Mucosa of stomach (tissue), 1 donor: Measurements from ENCODE around the gene LZTR1.

Source experiments
- H3K27me3 ChIP-seq: one replicate; pipeline ENCODE4 v1.7.0; 2013; ENCODE audit warnings: mild to moderate bottlenecking, low read length; ENCODE audit not compliant: control insufficient read depth, insufficient read depth
- H3K36me3 ChIP-seq: one replicate; pipeline ENCODE4 v1.7.0; 2013; ENCODE audit warnings: low read length; ENCODE audit not compliant: control insufficient read depth, insufficient read depth
- H3K4me1 ChIP-seq: one replicate; pipeline ENCODE4 v1.7.0; 2013; ENCODE audit warnings: mild to moderate bottlenecking, low read length; ENCODE audit not compliant: control insufficient read depth, insufficient read depth
- H3K4me3 ChIP-seq: one replicate; pipeline ENCODE4 v1.7.0; 2013; ENCODE audit warnings: low read length
- H3K9ac ChIP-seq: one replicate; pipeline ENCODE4 v1.7.0; 2013; ENCODE audit warnings: mild to moderate bottlenecking, low read length, moderate library complexity
- H3K9me3 ChIP-seq: one replicate; pipeline ENCODE4 v1.7.0; 2013; ENCODE audit warnings: mild to moderate bottlenecking, low read length, moderate library complexity; ENCODE audit not compliant: control insufficient read depth
- donor health status: Pancreatic carcinoma.

Gene LZTR1

DNA sequence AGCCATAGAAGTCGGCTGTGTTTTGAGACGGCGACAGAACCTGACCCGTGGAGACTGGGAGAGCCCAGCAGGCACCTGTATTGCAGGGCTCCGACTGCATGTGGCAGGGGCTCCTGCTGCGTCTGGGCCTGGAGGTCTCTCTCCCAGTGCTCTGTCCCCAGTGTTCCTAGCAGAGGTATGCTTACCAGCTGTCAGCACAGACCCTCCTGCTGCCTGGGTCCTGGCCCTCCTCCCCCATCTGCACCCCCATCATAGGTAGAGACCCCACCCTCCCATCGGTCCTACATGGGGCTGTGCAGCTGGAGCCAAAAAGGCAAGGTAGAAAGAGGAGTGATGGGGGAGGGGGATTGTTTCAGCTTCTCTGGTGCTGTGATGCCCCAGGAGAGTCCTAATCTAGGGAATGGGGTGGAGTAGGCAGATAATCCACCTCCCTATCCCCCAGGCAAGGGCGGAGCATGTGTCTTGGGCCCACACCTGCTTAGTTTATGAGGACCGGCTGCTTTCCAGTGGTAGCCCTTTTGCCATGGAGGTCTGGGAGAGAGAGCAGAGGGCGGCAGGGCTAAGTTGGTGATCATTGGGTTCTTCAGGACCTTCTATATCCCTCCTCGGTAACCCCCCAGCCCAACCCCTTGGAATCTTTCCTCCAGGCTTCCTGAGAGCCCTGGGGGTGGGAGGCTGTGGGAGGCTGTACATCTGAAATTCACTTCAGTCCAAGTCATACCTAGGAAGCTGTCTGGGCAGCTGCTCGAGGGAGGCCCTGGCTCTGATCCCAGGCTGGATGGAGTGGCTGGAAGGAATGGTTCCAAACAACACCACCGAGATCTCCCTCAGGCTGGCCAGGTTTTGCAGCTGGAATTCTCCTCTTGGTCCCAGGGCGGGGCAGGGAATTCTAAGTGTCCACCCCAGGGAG lies 44.9 kb downstream of the LZTR1 start:
- Histone ChIP-seq H3K9ac (no peak overlapping the region), H3K4me1 (peaks cover 14% of the 10 kb centered on the region), H3K27me3 (peaks cover 6% of the 10 kb centered on the region)

GRCh38 chr22:21028277-21029251 lies 46.5 kb downstream of the LZTR1 start:
- no peaks in the 10 kb centered on the region for H3K9me3 ChIP-seq
- H3K9ac ChIP-seq, result no peak overlapping the region
- no peaks in the 10 kb centered on the region for H3K36me3 ChIP-seq
- peaks cover 6% of the 10 kb centered on the region for H3K27me3 ChIP-seq
- H3K4me1 ChIP-seq, result peaks cover 15% of the 10 kb centered on the region
- H3K4me3 ChIP-seq, result no peak overlapping the region

More for the DNA sequence above, 44.9 kb downstream of the LZTR1 start:
- Histone ChIP-seq H3K36me3 (no peaks in the 10 kb centered on the region), H3K4me3 (no peak overlapping the region), H3K9me3 (no peaks in the 10 kb centered on the region)

DNA sequence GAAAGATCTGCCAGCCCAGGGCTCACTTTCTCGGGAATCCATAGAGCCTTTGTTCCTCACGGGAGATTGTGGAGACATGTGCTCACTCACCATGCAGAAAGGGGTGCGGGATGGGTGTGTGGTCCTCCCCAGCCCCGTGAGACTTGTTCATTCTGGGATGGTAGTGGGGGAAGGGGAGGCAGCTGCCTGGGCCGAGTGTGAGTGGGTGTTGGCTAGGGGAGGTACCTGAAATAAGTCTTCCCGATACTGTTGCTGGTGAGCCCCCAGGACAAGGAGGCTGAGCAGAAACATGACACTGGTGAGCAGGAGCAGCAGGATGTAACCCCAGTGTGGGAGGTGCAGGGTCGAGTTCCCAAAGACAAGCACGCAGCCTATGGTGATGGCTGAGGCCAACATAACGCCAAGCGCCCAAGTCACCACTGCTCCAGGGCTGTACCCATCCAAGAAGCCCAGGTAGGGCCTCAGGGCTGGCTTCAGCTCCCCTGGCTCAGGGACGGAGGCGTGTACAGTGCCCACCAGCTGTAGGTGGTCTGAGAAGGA lies 47.5 kb downstream of the LZTR1 start:
- peaks cover 6% of the 10 kb centered on the region for H3K27me3 ChIP-seq
- H3K4me1 ChIP-seq, result peaks cover 18% of the 10 kb centered on the region
- H3K9me3 ChIP-seq, result no peaks in the 10 kb centered on the region
- no peak overlapping the region for H3K4me3 ChIP-seq
- H3K9ac ChIP-seq, result no peak overlapping the region
- H3K36me3 ChIP-seq, result no peaks in the 10 kb centered on the region

DNA sequence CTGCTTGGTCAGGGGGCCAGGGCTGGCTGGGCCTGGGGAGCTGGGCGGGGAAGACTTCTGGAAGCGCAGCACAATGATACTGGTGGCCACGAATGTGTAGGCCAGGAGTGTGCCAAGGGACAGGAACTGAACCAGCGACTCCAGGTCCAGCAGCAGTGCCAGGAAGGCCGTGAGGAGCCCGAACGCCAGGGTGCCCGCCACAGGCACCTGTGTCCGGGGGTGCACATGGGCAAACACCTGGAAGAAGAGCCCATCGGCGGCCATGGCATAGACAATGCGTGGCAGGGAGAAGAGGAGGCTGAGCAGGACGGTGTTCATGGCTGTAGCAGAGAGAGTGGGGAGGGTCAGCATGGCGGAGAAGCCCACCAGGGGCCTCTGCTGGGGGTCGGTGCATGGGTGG lies 47.9 kb downstream of the LZTR1 start:
- Histone ChIP-seq H3K36me3 (no peaks in the 10 kb centered on the region), H3K4me1 (peaks cover 18% of the 10 kb centered on the region), H3K4me3 (no peak overlapping the region), H3K9ac (no peak overlapping the region), H3K9me3 (no peaks in the 10 kb centered on the region), H3K27me3 (peaks cover 6% of the 10 kb centered on the region)

DNA sequence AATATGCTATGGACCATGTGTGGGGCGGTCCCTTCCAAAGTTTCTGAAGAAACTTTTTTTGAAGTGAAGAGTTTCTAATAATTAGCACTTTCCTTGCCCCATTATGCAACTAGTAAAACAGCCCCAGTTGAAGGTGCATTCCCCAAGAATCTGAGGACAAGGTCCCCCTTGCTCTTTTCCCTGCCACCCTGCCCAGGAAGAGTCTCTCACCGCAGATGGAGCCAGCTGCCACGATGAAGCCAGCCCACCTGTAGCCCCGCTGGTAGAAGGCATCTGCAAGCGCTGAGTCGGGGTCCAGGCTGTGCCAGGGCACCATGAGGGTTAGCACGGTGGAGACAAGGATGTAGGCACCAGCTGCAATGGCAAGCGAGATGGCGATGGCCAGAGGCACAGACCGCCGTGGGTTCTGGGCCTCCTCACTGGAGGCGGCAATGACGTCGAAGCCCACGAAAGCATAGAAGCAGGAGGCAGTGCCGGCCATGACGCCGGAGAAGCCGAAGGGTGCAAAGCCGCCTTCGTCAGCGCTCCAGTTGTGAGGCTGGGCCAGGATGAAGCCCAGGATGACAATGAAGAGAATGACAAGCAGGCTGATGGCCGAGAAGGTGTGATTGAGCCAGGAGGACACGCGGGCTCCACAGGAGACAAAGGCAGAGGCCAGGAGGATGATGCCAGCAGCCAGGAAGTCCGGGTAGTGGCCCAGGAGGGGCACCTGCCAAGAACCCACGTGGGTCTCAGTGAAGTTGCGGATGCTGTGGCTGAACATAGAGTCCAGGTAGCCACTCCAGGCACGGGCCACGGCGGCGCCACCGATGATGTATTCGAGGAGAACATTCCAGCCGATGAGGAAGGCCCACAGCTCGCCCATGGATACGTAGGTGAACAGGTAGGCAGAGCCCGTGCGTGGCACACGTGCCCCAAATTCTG lies 48.8 kb downstream of the LZTR1 start:
- Histone ChIP-seq H3K4me1 (peaks cover 18% of the 10 kb centered on the region), H3K9ac (no peak overlapping the region), H3K27me3 (peaks cover 6% of the 10 kb centered on the region), H3K4me3 (no peak overlapping the region), H3K36me3 (no peaks in the 10 kb centered on the region), H3K9me3 (no peaks in the 10 kb centered on the region)

DNA sequence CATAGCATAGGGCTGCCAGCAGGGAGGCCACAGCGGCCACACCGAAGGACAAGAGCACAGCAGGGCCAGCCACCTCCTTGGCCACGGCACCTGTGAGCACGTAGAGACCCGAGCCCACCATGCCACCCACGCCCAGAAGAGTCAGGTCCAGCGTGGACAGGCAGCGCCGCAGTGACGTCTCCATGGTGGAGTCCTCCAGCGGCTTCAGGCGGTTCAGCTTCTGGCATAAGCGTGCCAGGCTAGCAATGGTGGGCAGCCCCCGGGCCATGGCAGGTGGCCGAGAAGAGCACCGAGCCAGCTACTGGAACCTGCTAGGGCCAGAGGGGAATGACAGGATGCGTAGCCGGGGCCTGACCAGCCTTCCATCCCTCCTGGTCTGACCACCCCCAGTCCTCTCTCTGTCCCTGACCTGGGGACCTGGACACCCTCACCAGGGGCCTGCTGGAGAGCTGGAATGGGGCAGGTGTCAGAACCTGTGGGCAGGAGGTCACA lies 49.5 kb downstream of the LZTR1 start:
- H3K9ac ChIP-seq, result peak overlapping the region; percentile 59

GRCh38 chr22:21032037-21032867 lies 50.2 kb downstream of the LZTR1 start, which contains the start of gene SLC7A4:
Gene SLC7A4, minus strand, starts transcription at chr22:21032561. Its CDS starts 749 bp downstream, at chr22:21031812.
- Histone ChIP-seq H3K4me3 (no peak within 1 kb of the TSS), H3K27me3 (peaks cover 6% of the 10 kb centered on the region), H3K9me3 (no peaks in the 10 kb centered on the region), H3K9ac (peak within 1 kb of the TSS; percentile 59), H3K4me1 (peaks cover 15% of the 10 kb centered on the region), H3K36me3 (no peaks in the 10 kb centered on the region)

More for the DNA sequence above, 49.5 kb downstream of the LZTR1 start:
- H3K4me3 ChIP-seq, result no peak overlapping the region
- peaks cover 18% of the 10 kb centered on the region for H3K4me1 ChIP-seq
- peaks cover 6% of the 10 kb centered on the region for H3K27me3 ChIP-seq
- no peaks in the 10 kb centered on the region for H3K36me3 ChIP-seq
- no peaks in the 10 kb centered on the region for H3K9me3 ChIP-seq

DNA sequence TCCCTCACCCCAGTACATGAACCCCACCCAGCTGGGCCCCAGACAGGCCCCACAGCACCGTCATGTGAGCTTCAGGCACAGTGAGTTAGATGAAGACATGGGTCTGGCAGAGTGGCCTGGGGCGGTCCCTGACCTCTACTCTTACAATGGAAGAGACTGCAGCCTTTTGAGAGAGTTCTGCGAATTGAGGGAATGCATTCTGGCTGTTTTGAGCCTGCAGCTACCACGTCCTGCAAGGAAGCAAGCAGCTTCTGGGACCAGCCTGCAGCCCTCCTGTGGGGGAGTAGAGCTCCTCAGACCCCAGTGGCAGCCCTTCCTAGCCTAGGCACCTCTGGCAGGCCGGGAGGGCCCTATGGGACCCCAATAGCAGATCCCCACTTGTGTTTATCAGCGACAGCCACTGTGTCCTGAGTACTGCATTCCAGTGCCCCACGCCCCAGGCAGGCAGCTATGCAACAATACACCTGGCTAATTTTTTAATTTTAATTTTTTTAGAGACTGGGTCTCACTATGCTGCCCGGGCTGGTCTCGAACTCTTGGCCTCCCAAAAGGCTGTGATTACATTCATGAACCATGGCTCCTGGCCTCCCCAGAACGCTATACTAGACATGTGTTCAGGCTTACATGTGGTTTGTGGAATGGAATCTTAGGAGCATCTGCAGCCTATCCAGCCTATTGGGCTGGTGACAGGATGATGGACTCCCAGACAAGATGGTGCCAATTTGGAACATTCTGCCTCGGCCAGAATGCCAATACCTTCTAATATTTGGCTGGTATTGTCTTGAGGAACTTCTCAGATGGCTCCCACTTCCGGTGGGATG lies 51.0 kb downstream of the LZTR1 start:
- peaks cover 6% of the 10 kb centered on the region for H3K27me3 ChIP-seq
- no peak overlapping the region for H3K9ac ChIP-seq
- H3K36me3 ChIP-seq, result no peaks in the 10 kb centered on the region
- H3K4me1 ChIP-seq, result peaks cover 13% of the 10 kb centered on the region
- no peaks in the 10 kb centered on the region for H3K9me3 ChIP-seq
- no peak overlapping the region for H3K4me3 ChIP-seq

DNA sequence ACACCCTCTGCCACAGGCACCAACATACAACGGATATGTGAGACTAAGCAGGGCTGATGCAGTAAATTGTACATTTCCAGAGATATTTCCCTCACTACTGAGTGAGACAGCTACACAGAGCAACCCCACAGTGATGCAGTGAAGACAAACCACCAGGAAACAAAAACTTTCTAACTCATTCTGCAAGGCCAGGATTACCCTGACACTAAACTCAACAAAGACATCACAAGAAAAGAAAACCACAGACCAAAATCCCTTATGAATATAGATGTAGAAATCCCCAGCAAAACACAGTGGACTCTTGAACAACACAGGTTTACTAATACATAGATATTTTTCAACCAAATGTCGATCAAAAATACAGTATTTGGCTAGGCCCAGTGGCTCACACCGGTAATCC lies 51.8 kb downstream of the LZTR1 start:
- no peak overlapping the region for H3K9ac ChIP-seq
- peaks cover 6% of the 10 kb centered on the region for H3K27me3 ChIP-seq

DNA sequence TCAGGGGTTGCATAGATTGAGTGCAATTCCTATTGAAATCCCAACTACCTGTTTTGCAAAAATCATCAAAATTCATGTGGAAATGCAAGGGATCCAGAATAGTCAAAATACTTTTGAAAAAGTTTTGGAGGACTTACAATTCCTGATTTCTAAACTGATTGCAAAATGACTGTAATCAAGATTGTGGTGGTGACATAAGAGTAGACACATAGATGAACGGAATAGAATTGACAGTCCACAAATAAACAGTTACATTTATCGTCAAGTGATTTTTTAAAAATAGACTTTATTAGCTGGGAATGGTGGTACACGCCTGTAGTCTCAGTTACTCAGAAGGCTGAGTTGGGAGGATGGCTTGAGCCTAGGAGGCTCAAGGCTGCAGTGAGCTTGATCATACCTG lies 52.9 kb downstream of the LZTR1 start:
- H3K4me3 ChIP-seq, result no peak overlapping the region
- H3K4me1 ChIP-seq, result peaks cover 13% of the 10 kb centered on the region
- H3K27me3 ChIP-seq, result peaks cover 6% of the 10 kb centered on the region
- H3K36me3 ChIP-seq, result no peaks in the 10 kb centered on the region
- H3K9ac ChIP-seq, result no peak overlapping the region
- H3K9me3 ChIP-seq, result no peaks in the 10 kb centered on the region

More for the DNA sequence above, 51.8 kb downstream of the LZTR1 start:
- Histone ChIP-seq H3K4me1 (peaks cover 13% of the 10 kb centered on the region), H3K9me3 (no peaks in the 10 kb centered on the region), H3K36me3 (no peaks in the 10 kb centered on the region), H3K4me3 (no peak overlapping the region)
